ENCODE results near the gene SIX6.

DNA sequence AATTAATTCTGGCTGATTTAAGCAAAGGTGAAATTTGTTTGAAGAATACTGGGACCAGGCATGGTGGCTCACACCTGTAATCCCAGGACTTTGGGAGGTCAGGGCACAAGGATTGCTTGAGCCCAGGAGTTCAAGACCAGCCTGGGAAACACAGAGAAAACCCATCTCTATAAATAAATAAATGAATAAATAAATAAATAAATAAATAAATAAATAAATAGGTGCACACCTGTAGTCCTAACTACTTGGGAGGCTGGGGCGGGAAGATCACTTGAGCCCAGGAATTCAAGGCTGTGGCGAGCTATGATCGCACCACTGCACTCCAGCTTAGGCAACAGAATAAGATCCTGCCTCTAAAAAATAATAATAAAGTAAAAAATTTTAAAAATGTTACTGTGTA is 18.7 kb upstream of the SIX6 start:
- TF ChIP-seq CTCF (IDR thresholded peaks at IDR 0.05) (no peak), POLR2AphosphoS5 (IDR thresholded peaks at IDR 0.05; ENCODE audit: low read depth, low read length) (no peak), TCF7L2 (IDR thresholded peaks at IDR 0.05; ENCODE audit: low read depth, low read length) (no peak), SIN3A (IDR thresholded peaks at IDR 0.05; ENCODE audit: borderline replicate concordance, insufficient read depth, low read depth, low read length) (no peak)
- TF ChIP-seq, protein P1, sequence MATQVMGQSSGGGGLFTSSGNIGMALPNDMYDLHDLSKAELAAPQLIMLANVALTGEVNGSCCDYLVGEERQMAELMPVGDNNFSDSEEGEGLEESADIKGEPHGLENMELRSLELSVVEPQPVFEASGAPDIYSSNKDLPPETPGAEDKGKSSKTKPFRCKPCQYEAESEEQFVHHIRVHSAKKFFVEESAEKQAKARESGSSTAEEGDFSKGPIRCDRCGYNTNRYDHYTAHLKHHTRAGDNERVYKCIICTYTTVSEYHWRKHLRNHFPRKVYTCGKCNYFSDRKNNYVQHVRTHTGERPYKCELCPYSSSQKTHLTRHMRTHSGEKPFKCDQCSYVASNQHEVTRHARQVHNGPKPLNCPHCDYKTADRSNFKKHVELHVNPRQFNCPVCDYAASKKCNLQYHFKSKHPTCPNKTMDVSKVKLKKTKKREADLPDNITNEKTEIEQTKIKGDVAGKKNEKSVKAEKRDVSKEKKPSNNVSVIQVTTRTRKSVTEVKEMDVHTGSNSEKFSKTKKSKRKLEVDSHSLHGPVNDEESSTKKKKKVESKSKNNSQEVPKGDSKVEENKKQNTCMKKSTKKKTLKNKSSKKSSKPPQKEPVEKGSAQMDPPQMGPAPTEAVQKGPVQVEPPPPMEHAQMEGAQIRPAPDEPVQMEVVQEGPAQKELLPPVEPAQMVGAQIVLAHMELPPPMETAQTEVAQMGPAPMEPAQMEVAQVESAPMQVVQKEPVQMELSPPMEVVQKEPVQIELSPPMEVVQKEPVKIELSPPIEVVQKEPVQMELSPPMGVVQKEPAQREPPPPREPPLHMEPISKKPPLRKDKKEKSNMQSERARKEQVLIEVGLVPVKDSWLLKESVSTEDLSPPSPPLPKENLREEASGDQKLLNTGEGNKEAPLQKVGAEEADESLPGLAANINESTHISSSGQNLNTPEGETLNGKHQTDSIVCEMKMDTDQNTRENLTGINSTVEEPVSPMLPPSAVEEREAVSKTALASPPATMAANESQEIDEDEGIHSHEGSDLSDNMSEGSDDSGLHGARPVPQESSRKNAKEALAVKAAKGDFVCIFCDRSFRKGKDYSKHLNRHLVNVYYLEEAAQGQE (IDR thresholded peaks at IDR 0.05; ENCODE audit: insufficient read depth in 1 of 2, low read depth in 2 of 2, low read length in 1 of 2): no peak
